GM18499 (cell line): Measurements from ENCODE around the gene IRX2.

Experiments used
- ATAC-seq: cut with Tn5 transposase; IDR thresholded peaks from one replicate; pipeline ENCODE4 v1.9.1; 2021; ENCODE audit warnings: moderate number of reproducible peaks; ENCODE audit not compliant: insufficient read depth, unreplicated experiment

Gene IRX2

GRCh38 chr5:2751592-2752021 is at the start of gene IRX2:
IRX2 (minus strand) TSS chr5:2751677; CDS start chr5:2751413, 264 bp downstream.
- ATAC-seq: no peak

GRCh38 chr5:2800035-2800434 is 48.6 kb upstream of the IRX2 start:
- no peak for ATAC-seq

GRCh38 chr5:2797981-2798380 is 46.5 kb upstream of the IRX2 start:
- no peak for ATAC-seq

GRCh38 chr5:2797160-2797559 is 45.7 kb upstream of the IRX2 start:
- no peak for ATAC-seq

GRCh38 chr5:2783223-2783622 is 31.7 kb upstream of the IRX2 start:
- ATAC-seq: no peak

- no peak for ATAC-seq
These were observed 31.2 kb upstream of the IRX2 start for GRCh38 chr5:2782658-2783057.

- ATAC-seq: no peak
These were observed 29.1 kb upstream of the IRX2 start for GRCh38 chr5:2780421-2781171.

GRCh38 chr5:2779459-2779858 is 28.0 kb upstream of the IRX2 start:
- no peak for ATAC-seq

GRCh38 chr5:2776337-2777302 is 25.1 kb upstream of the IRX2 start:
- no peak for ATAC-seq

- no peak for ATAC-seq
These were observed 21.9 kb upstream of the IRX2 start for GRCh38 chr5:2773327-2773726.

GRCh38 chr5:2767089-2767488 is 15.6 kb upstream of the IRX2 start:
- no peak for ATAC-seq

- no peak for ATAC-seq
These were observed 13.1 kb upstream of the IRX2 start for GRCh38 chr5:2764581-2764980.

GRCh38 chr5:2763533-2763794 is 12.0 kb upstream of the IRX2 start:
- no peak for ATAC-seq

GRCh38 chr5:2762744-2763532 is 11.5 kb upstream of the IRX2 start:
- no peak for ATAC-seq

GRCh38 chr5:2761921-2762488 is 10.5 kb upstream of the IRX2 start:
- ATAC-seq: no peak

- ATAC-seq: no peak
These were observed 8.4 kb upstream of the IRX2 start for GRCh38 chr5:2759696-2760461.

- no peak for ATAC-seq
These were observed 7.6 kb upstream of the IRX2 start for GRCh38 chr5:2759091-2759490.

- ATAC-seq: no peak
These were observed 7.2 kb upstream of the IRX2 start for GRCh38 chr5:2758632-2759031.

GRCh38 chr5:2757563-2758351 is 6.3 kb upstream of the IRX2 start:
- ATAC-seq: no peak
